GM23338 (cell line): ENCODE data around the gene TAS2R8. TPM values are rescaled to one million over a fixed set of nuclear protein-coding genes. Genes with fewer than 3 reads are reported as not detected.
"Not testable (repeated sequence)": the region's sequence is repeated elsewhere in the genome, so short reads cannot be mapped to it uniquely, and the experiment has no call there.

Experiments used
- ATAC-seq: fragments of 200-7000 bp; cut with Tn5 transposase; 3 replicates; pipeline ENCODE4 v1.9.1; 2020
- DNase-seq: peaks from one replicate; pipeline ENCODE4 v3.0.0-alpha.2; 2015; ENCODE audit warnings: low spot score
- H2AFZ ChIP-seq: fragments of 200-600 bp; sonication (generic); 2 replicates; pipeline ENCODE4 v1.8.0; 2016; ENCODE audit warnings: antibody characterized with exemption, mild to moderate bottlenecking, moderate library complexity
- H3F3A ChIP-seq: fragments of 200-600 bp; sonication (generic); replicated peaks from 2 replicates; pipeline ENCODE4 v1.8.0; 2017; ENCODE audit warnings: antibody characterized with exemption, mixed run types, low read depth
- H3K27ac ChIP-seq: fragments of 200-600 bp; sonication (generic); 2 replicates; pipeline ENCODE4 v1.6.1; 2016; ENCODE audit warnings: low read depth
- H3K27me3 ChIP-seq: fragments of 200-600 bp; sonication (generic); 2 replicates; pipeline ENCODE4 v1.8.0; 2016; ENCODE audit warnings: mild to moderate bottlenecking, mixed run types, moderate library complexity; ENCODE audit not compliant: insufficient read depth
- H3K36me3 ChIP-seq: fragments of 200-600 bp; sonication (generic); 2 replicates; pipeline ENCODE4 v1.8.0; 2016; ENCODE audit warnings: mild to moderate bottlenecking; ENCODE audit not compliant: insufficient read depth
- H3K4me1 ChIP-seq: fragments of 200-600 bp; sonication (generic); 2 replicates; pipeline ENCODE4 v1.8.0; 2016; ENCODE audit warnings: mild to moderate bottlenecking, moderate library complexity; ENCODE audit not compliant: insufficient read depth
- H3K4me2 ChIP-seq: fragments of 200-600 bp; sonication (generic); 2 replicates; pipeline ENCODE4 v1.7.1; 2017; ENCODE audit warnings: mixed run types
- H3K4me3 ChIP-seq: fragments of 200-600 bp; sonication (generic); 2 replicates; pipeline ENCODE4 v1.6.1; 2016; ENCODE audit warnings: mixed run types
- H3K79me2 ChIP-seq: fragments of 200-600 bp; sonication (generic); replicated peaks from 2 replicates; pipeline ENCODE4 v1.8.0; 2017; ENCODE audit warnings: mild to moderate bottlenecking; ENCODE audit not compliant: insufficient read depth
- H3K9me2 ChIP-seq: fragments of 200-600 bp; sonication (generic); 2 replicates; pipeline ENCODE4 v1.8.0; 2017; ENCODE audit not compliant: insufficient read depth
- H4K20me1 ChIP-seq: fragments of 200-600 bp; sonication (generic); replicated peaks from 2 replicates; pipeline ENCODE4 v1.8.0; 2017; ENCODE audit warnings: mild to moderate bottlenecking; ENCODE audit not compliant: insufficient read depth
- H3K27ac Mint-ChIP-seq: 2 replicates; pipeline ENCODE4 v1.8.0; 2020; ENCODE audit warnings: inconsistent platforms, mild to moderate bottlenecking, moderate library complexity, mixed read lengths
- H3K27me3 Mint-ChIP-seq: 3 replicates; pipeline ENCODE4 v1.8.0; 2022; ENCODE audit warnings: low read depth, mild to moderate bottlenecking, moderate library complexity, mixed read lengths, inconsistent platforms; ENCODE audit not compliant: insufficient read depth, poor library complexity
- H3K36me3 Mint-ChIP-seq: 3 replicates; pipeline ENCODE4 v1.8.0; 2021; ENCODE audit warnings: low read depth, mild to moderate bottlenecking, inconsistent platforms, moderate library complexity, mixed read lengths
- H3K4me1 Mint-ChIP-seq: 3 replicates; pipeline ENCODE4 v1.8.0; 2020; ENCODE audit warnings: mild to moderate bottlenecking, inconsistent platforms, mixed read lengths
- H3K4me3 Mint-ChIP-seq: 3 replicates; pipeline ENCODE4 v1.8.0; 2021; ENCODE audit warnings: moderate library complexity, mild to moderate bottlenecking, inconsistent platforms, mixed read lengths
- H3K9me3 Mint-ChIP-seq: 3 replicates; pipeline ENCODE4 v1.8.0; 2020; ENCODE audit warnings: moderate library complexity, mild to moderate bottlenecking, inconsistent platforms, mixed read lengths
- CTCF ChIP-seq, 2 experiments: fragments of 200-600 bp in 1 of 2; sonication (generic) in 1 of 2; conservative IDR thresholded peaks; 2 replicates each; pipeline versions ENCODE4 v1.5.1 to v1.6.1; 2016 to 2017; ENCODE audit warnings: antibody characterized with exemption in 2 of 2, low read depth in 2 of 2, mild to moderate bottlenecking in 2 of 2, moderate library complexity in 1 of 2
- ETS1 ChIP-seq: IDR thresholded peaks from 2 replicates; pipeline ENCODE4 v1.6.1; 2016; ENCODE audit warnings: antibody characterized with exemption
- EZH2 ChIP-seq: fragments of 200-600 bp; sonication (generic); IDR thresholded peaks from one replicate; pipeline ENCODE4 v1.8.0; 2017; ENCODE audit warnings: antibody characterized with exemption, mild to moderate bottlenecking, low read depth; ENCODE audit not compliant: unreplicated experiment
- EZH2phosphoT487 ChIP-seq: fragments of 200-600 bp; sonication (generic); IDR thresholded peaks from one replicate; pipeline ENCODE4 v1.8.1; 2018; ENCODE audit warnings: antibody characterized with exemption; ENCODE audit not compliant: unreplicated experiment
- JUNB ChIP-seq: IDR thresholded peaks from one replicate; pipeline ENCODE4 v1.6.1; 2016; ENCODE audit warnings: antibody characterized with exemption; ENCODE audit not compliant: unreplicated experiment
- POLR2AphosphoS5 ChIP-seq: IDR thresholded peaks from 2 replicates; pipeline ENCODE4 v1.6.1; 2016; ENCODE audit warnings: antibody characterized with exemption, low read depth
- ZNF114 ChIP-seq: fragments of 250-450 bp; sonication (Bioruptor Pico); IDR thresholded peaks from 2 replicates; pipeline ENCODE4 v1.5.0; 2020; ENCODE audit warnings: mild to moderate bottlenecking, moderate library complexity
- ZNF331 ChIP-seq: fragments of 250-450 bp; sonication (Bioruptor Pico); IDR thresholded peaks from 2 replicates; pipeline ENCODE4 v1.5.0; 2020; ENCODE audit warnings: low read depth, mild to moderate bottlenecking, moderate library complexity
- ZNF462 ChIP-seq: fragments of 250-450 bp; sonication (Bioruptor Pico); IDR thresholded peaks from 2 replicates; pipeline ENCODE4 v1.5.0; 2020; ENCODE audit warnings: mild to moderate bottlenecking, moderate library complexity
- polyA plus RNA-seq: library from polyadenylated mRNA; unstranded; fragments of >200 nt; fragmentation: Nextera tagmentation; extraction: Ambion mirVana; gene quantifications from 2 replicates; pipeline ENCODE4 v1.2.1, GENCODE V29; 2016
- total RNA-seq: library from RNA; depleted of rRNA; stranded (reverse); fragments of >200 nt; shearing (Covaris generic); gene quantifications from 2 replicates; pipeline ENCODE4 v1.2.3, GENCODE V29; 2014

Gene TAS2R8
- total and polyA plus RNA-seq, 2 experiments from 2014 or later: not detected

- H3K4me3 ChIP-seq, H3K4me3 Mint-ChIP-seq, DNase-seq, H3K4me2 ChIP-seq, H3K27ac Mint-ChIP-seq, H3K27ac ChIP-seq, H3K4me1 ChIP-seq, H3K36me3 ChIP-seq, H3K9me3 Mint-ChIP-seq, H3K79me2 ChIP-seq, H3K4me1 Mint-ChIP-seq, H4K20me1 ChIP-seq, H3F3A ChIP-seq, H3K27me3 ChIP-seq, H3K9me2 ChIP-seq, ATAC-seq, H3K27me3 Mint-ChIP-seq, H2AFZ ChIP-seq, H3K36me3 Mint-ChIP-seq: not testable (repeated sequence)
Measured at GRCh38 chr12:10791769-10792168, 15.3 kb downstream of the TAS2R8 start.

GRCh38 chr12:10783252-10783651, 23.8 kb downstream of the TAS2R8 start:
- Histone ChIP-seq H3K27ac (no peak overlapping the region), H3K4me3 (no peak overlapping the region), H3K4me2 (no peak overlapping the region), H3K4me1 (no peaks in the 10 kb centered on the region), H3K36me3 (no peaks in the 10 kb centered on the region), H3K27me3 (no peaks in the 10 kb centered on the region), H4K20me1 (no peaks in the 10 kb centered on the region), H3K79me2 (no peaks in the 10 kb centered on the region), H2AFZ (no peak overlapping the region), H3F3A (no peaks in the 10 kb centered on the region), H3K9me2 (no peaks in the 10 kb centered on the region)
- no peak overlapping the region for H3K4me3 Mint-ChIP-seq
- ATAC-seq (no peak), DNase-seq (no peak)
- no peaks in the 10 kb centered on the region for H3K27me3 Mint-ChIP-seq
- H3K4me1 Mint-ChIP-seq: no peaks in the 10 kb centered on the region
- H3K9me3 Mint-ChIP-seq: no peaks in the 10 kb centered on the region
- no peaks in the 10 kb centered on the region for H3K36me3 Mint-ChIP-seq
- TF ChIP-seq EZH2phosphoT487 (no peak), ZNF114 (CRISPR knock-in tag) (no peak), POLR2AphosphoS5 (no peak)
- H3K27ac Mint-ChIP-seq: no peak overlapping the region

GRCh38 chr12:10779103-10779502, 28.0 kb downstream of the TAS2R8 start:
- H3K4me1 ChIP-seq: no peaks in the 10 kb centered on the region
- no peaks in the 10 kb centered on the region for H3K27me3 ChIP-seq
- H3K4me2 ChIP-seq: no peak overlapping the region
- H3K4me3 ChIP-seq: no peak overlapping the region
- H4K20me1 ChIP-seq: no peaks in the 10 kb centered on the region
- H3K9me2 ChIP-seq: no peaks in the 10 kb centered on the region
- Mint-ChIP-seq H3K27ac (no peak overlapping the region), H3K4me1 (no peaks in the 10 kb centered on the region), H3K36me3 (no peaks in the 10 kb centered on the region), H3K4me3 (no peak overlapping the region), H3K27me3 (no peaks in the 10 kb centered on the region), H3K9me3 (no peaks in the 10 kb centered on the region)
- H3K36me3 ChIP-seq: no peaks in the 10 kb centered on the region
- no peaks in the 10 kb centered on the region for H3K79me2 ChIP-seq
- 0 out of 2 replicates have a peak overlapping the region, but pooled peaks have one; percentile 54 for H2AFZ ChIP-seq
- DNase-seq (no peak), ATAC-seq (no peak)
- no peaks in the 10 kb centered on the region for H3F3A ChIP-seq
- H3K27ac ChIP-seq: no peak overlapping the region
- no peak for TF ChIP-seq EZH2phosphoT487
- no peak for TF ChIP-seq ZNF462 (CRISPR knock-in tag)
- no peak for TF ChIP-seq ETS1
- no peak for TF ChIP-seq EZH2
- no peak for TF ChIP-seq CTCF (conservative IDR thresholded peaks at IDR 0.05; ENCODE audit: low read depth in 2 of 2)
- TF ChIP-seq ZNF331 (CRISPR knock-in tag): no peak
- no peak for TF ChIP-seq JUNB
